ENCODE measurements around the gene RPL37A.

Gene RPL37A

DNA sequence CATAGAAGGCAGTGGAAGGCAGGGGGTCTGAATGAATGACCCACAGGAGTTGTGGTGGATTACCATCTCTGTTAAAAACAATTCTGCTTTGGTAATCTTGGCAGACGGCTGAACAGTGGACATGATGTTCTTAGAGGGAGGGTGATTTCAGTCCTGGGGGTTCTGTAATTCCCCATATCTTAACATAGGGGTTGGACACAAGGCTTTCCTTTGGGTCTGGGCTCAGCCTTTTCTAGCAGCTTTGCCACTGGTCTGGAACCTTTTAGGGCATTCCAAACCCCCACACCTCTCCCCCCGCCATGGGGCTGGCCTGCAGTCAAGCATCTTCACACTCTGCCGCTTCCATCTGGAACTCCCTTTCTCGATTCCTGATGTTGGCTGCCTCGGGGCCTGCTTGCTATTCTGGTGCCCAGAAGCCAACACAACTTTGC lies 50.3 kb downstream of the RPL37A start:
- DNase-seq (ENCODE audit: low read depth in 2 of 2), result no peak

GRCh38 chr2:216549926-216550690 lies 51.5 kb downstream of the RPL37A start:
- no peak for DNase-seq (ENCODE audit: low read depth in 2 of 2)

DNA sequence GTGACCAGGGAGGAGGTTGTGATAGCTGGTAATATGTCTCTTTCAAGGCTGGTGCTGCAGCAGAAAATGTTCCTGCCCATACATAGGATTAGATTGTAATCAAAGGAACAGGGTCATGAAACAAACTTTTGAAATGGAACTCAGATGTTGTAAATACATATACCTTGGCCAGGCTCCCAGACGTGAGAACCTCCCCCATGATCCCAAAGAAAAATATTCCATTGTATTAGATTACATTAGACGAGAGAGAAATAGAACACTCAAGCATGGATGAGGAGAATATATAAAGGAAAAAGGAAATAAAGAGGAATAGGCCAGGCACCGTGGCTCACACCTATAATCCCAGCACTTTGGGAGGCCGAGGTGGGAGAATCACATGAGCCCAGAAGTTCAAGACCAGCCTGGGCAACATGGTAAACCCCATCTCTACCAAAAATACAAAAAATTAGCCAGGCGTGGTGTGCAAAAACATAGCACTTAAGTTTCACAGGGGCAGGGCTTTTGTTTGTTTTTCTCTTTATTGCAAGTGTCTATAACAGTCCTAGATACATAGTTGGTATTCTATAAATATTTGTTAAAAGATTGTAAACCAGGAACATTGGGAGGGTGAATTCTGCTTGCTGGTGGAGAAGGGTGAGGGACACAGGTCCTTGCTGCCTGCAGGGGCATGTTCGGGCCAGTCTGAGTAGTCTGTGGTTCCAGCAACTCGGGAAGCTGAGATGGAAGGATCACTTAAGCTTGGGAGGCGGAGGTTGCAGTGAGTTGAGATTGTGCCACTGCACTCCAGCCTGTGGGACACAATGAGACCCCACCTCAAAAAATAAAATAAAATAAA lies 52.8 kb downstream of the RPL37A start:
- peak in 1 of 2 experiments; percentile 56 for DNase-seq (ENCODE audit: low read depth in 2 of 2)

GRCh38 chr2:216553093-216553478 lies 54.4 kb downstream of the RPL37A start:
- no peak for DNase-seq (ENCODE audit: low read depth in 2 of 2)
